Suprapubic skin (tissue), 4 donors: Measurements from ENCODE around the gene REC114. TPM values are rescaled to one million over a fixed set of nuclear protein-coding genes. Genes with fewer than 3 reads are reported as not detected.

Experiments
- DNase-seq, 2 donors: peaks; one replicate each; pipeline ENCODE4 v3.0.0-alpha.2; 2019; ENCODE audit warnings: low spot score in 2 of 2
- H3K27ac ChIP-seq: fragments of 200-600 bp; sonication (generic); one replicate; pipeline ENCODE4 v1.5.1; 2019
- H3K27me3 ChIP-seq: fragments of 200-600 bp; sonication (generic); one replicate; pipeline ENCODE4 v1.5.1; 2019
- H3K36me3 ChIP-seq: fragments of 200-600 bp; sonication (generic); one replicate; pipeline ENCODE4 v1.5.1; 2019
- H3K4me1 ChIP-seq: fragments of 200-600 bp; sonication (generic); one replicate; pipeline ENCODE4 v1.5.1; 2019
- H3K4me3 ChIP-seq: fragments of 200-600 bp; sonication (generic); one replicate; pipeline ENCODE4 v1.5.1; 2019; ENCODE audit warnings: mild to moderate bottlenecking
- H3K9me3 ChIP-seq: fragments of 200-600 bp; sonication (generic); one replicate; pipeline ENCODE4 v1.5.1; 2019
- EP300 ChIP-seq: sonication (generic); formaldehyde crosslinking; IDR thresholded peaks from one replicate; pipeline ENCODE4 v1.6.1; 2017; ENCODE audit warnings: antibody characterized with exemption
- POLR2A ChIP-seq, 2 donors: fragments of 450-650 bp; IDR thresholded peaks; one replicate each; pipeline ENCODE4 v1.6.1; 2017; ENCODE audit warnings: antibody characterized with exemption in 2 of 2, mild to moderate bottlenecking in 2 of 2, moderate library complexity in 2 of 2
- POLR2AphosphoS5 ChIP-seq, 3 donors: sonication (generic); formaldehyde crosslinking; IDR thresholded peaks; one replicate each; pipeline ENCODE4 v1.6.1; 2017; ENCODE audit warnings: antibody characterized with exemption in 3 of 3
- WGBS: methylation state at CpG from one replicate; pipeline ENCODE4 v1.1.5; 2018; 5-methylcytosine and 5-hydroxymethylcytosine counted together
- total RNA-seq, 4 donors: library from RNA; depleted of rRNA; stranded (reverse); fragments of >200 nt; gene quantifications; one replicate each; pipeline ENCODE4 v1.1.0, GENCODE V29; 2016
- TF ChIP-seq, protein P1 (sequence below), 2 donors: fragments of 200-600 bp in 1 of 2; fragments of 450-650 bp in 1 of 2; sonication (generic) in 1 of 2; IDR thresholded peaks; one replicate each; pipeline ENCODE4 v1.5.1; 2016 to 2019; ENCODE audit warnings: antibody characterized with exemption in 2 of 2, mild to moderate bottlenecking in 1 of 2, moderate library complexity in 1 of 2

The REC114 gene
- total RNA-seq, 4 donors from 2014 or later, result not detected

DNA sequence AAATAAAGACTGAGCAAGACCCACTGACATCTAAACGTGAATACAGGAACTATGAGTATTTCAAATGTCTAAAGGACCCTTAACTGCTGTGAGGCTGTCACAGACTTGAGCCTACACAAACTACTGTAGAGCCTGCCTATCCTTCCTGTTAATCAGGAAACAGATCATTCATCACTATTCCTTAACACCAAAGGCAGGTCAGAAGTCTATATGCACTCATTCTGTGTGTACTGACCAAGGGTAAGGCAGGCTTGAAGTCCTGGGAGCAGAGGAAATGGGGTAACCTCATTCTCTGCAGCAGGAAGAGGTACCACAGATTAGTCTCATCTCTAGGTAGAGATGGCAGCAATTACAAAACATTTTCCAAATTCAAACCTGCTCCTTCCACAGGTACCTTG, 159.5 kb downstream of the REC114 start:
- Histone ChIP-seq H3K4me3 (no peak overlapping the region), H3K27me3 (no peaks in the 10 kb centered on the region), H3K4me1 (peaks cover 77% of the 10 kb centered on the region), H3K9me3 (no peaks in the 10 kb centered on the region), H3K27ac (peak overlapping the region; percentile 63), H3K36me3 (no peaks in the 10 kb centered on the region)
- 16% methylated on average over 1 of the region's 1 CpG for WGBS
- no peak for DNase-seq
- TF ChIP-seq POLR2A (IDR thresholded peaks at IDR 0.05), result no peak
- no peak for TF ChIP-seq POLR2AphosphoS5 (IDR thresholded peaks at IDR 0.05)
- TF ChIP-seq, protein P1, sequence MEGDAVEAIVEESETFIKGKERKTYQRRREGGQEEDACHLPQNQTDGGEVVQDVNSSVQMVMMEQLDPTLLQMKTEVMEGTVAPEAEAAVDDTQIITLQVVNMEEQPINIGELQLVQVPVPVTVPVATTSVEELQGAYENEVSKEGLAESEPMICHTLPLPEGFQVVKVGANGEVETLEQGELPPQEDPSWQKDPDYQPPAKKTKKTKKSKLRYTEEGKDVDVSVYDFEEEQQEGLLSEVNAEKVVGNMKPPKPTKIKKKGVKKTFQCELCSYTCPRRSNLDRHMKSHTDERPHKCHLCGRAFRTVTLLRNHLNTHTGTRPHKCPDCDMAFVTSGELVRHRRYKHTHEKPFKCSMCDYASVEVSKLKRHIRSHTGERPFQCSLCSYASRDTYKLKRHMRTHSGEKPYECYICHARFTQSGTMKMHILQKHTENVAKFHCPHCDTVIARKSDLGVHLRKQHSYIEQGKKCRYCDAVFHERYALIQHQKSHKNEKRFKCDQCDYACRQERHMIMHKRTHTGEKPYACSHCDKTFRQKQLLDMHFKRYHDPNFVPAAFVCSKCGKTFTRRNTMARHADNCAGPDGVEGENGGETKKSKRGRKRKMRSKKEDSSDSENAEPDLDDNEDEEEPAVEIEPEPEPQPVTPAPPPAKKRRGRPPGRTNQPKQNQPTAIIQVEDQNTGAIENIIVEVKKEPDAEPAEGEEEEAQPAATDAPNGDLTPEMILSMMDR (IDR thresholded peaks at IDR 0.05), result no peak
- no peak for TF ChIP-seq EP300

- Histone ChIP-seq H3K36me3 (no peaks in the 10 kb centered on the region), H3K4me1 (peaks cover 77% of the 10 kb centered on the region), H3K9me3 (no peaks in the 10 kb centered on the region), H3K27me3 (no peaks in the 10 kb centered on the region), H3K27ac (no peak overlapping the region), H3K4me3 (no peak overlapping the region)
- no peak for DNase-seq
- 68% methylated on average over 2 of the region's 2 CpGs for WGBS
- no peak for TF ChIP-seq POLR2AphosphoS5 (IDR thresholded peaks at IDR 0.05)
- TF ChIP-seq EP300, result no peak
- no peak for TF ChIP-seq POLR2A (IDR thresholded peaks at IDR 0.05)
Measured at GRCh38 chr15:73602992-73603391, 160.0 kb downstream of the REC114 start.

DNA sequence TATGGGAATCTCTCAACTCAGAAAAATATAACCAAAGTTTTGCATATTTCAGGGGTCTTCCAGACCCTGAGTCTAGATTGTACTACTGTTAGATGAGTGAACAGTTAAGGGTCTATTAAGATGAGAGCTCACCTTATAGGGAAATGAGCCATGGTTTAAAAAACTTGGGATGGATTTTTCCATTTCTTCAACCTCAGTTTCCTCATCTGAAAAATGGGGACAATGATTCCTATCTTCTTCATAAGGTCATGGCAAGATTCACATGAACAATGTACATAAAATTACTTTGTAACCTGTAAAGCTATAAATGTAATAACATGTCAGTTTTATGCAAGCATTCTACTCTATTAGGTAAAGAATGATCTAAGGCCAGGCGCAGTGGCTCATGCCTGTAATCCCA, 161.5 kb downstream of the REC114 start:
- H3K4me1 ChIP-seq, result peaks cover 76% of the 10 kb centered on the region
- 96% methylated on average over 1 of the region's 1 CpG for WGBS
- TF ChIP-seq, protein P1 (IDR thresholded peaks at IDR 0.05), result no peak
- no peak for TF ChIP-seq POLR2A (IDR thresholded peaks at IDR 0.05)
- TF ChIP-seq POLR2AphosphoS5 (IDR thresholded peaks at IDR 0.05), result no peak
- no peak for TF ChIP-seq EP300
- DNase-seq, result no peak
- H3K9me3 ChIP-seq, result no peaks in the 10 kb centered on the region
- no peak overlapping the region for H3K27ac ChIP-seq
- no peak overlapping the region for H3K4me3 ChIP-seq
- H3K27me3 ChIP-seq, result no peaks in the 10 kb centered on the region
- no peaks in the 10 kb centered on the region for H3K36me3 ChIP-seq

DNA sequence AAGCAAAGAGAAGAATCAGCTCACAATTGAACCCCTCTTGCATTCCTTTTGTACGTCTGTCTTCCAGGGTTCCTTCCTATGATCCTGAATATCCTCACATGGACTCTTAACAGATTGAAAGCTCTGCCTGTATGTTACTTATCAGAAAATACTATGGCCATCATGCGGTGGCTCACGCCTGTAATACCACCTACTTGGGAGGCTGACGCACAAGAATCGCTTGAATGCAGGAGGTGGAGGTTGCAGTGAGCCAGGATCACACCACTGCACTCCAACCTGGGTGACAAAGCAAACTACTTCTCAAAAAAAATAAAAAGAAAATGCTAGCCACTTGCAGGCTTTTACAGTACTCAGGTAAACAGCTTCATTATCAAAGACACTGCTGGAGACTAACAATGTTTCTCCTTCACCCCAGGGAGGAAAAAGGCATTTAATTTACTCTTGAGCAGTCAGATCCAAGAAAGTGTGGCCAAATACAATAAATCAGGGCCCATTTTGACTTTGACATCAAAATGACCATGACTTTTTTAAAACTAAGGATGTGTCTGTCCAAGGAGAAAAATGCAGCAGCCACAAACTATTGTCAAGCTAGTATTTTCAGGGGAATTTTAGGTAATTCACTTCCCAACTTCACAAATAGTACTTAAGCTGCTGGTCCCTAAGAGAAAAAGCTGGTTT, 162.9 kb downstream of the REC114 start:
- Histone ChIP-seq H3K9me3 (no peaks in the 10 kb centered on the region), H3K4me3 (no peak overlapping the region), H3K36me3 (no peaks in the 10 kb centered on the region), H3K27me3 (no peaks in the 10 kb centered on the region), H3K27ac (no peak overlapping the region), H3K4me1 (peaks cover 62% of the 10 kb centered on the region)
- no peak for DNase-seq
- TF ChIP-seq POLR2AphosphoS5 (IDR thresholded peaks at IDR 0.05) (no peak), POLR2A (IDR thresholded peaks at IDR 0.05) (no peak), EP300 (no peak)
- TF ChIP-seq, protein P1 (IDR thresholded peaks at IDR 0.05), result no peak
- 91% methylated on average over 5 of the region's 5 CpGs for WGBS

GRCh38 chr15:73607405-73607804, 164.4 kb downstream of the REC114 start:
- DNase-seq, result no peak
- Histone ChIP-seq H3K4me1 (peaks cover 49% of the 10 kb centered on the region), H3K36me3 (no peaks in the 10 kb centered on the region), H3K9me3 (no peaks in the 10 kb centered on the region), H3K27me3 (no peaks in the 10 kb centered on the region), H3K27ac (no peak overlapping the region), H3K4me3 (no peak overlapping the region)
- WGBS, result 81% methylated on average over 2 of the region's 2 CpGs
- TF ChIP-seq, protein P1 (IDR thresholded peaks at IDR 0.05), result no peak
- TF ChIP-seq POLR2AphosphoS5 (IDR thresholded peaks at IDR 0.05) (no peak), EP300 (no peak), POLR2A (IDR thresholded peaks at IDR 0.05) (no peak)
